GM12875 (cell line): ENCODE data around the gene TBL2.

ENCODE experiments used
- H3K4me3 ChIP-seq: one replicate; pipeline ENCODE4 v1.5.1; 2011; ENCODE audit warnings: low read depth, low read length, control low read depth
- TF ChIP-seq, protein P1 (sequence below): IDR thresholded peaks from 2 replicates; pipeline ENCODE4 v1.5.1; 2011; ENCODE audit warnings: low read depth, mild to moderate bottlenecking, control low read depth, inconsistent platforms, low read length, moderate library complexity, borderline replicate concordance; ENCODE audit not compliant: insufficient read depth

Gene TBL2

GRCh38 chr7:73578342-73579128 lies at the start of gene TBL2:
TBL2 (minus strand) TSS chr7:73578579; CDS start chr7:73578549, 30 bp downstream.
- H3K4me3 ChIP-seq = peak within 1 kb of the TSS; percentile 91

DNA sequence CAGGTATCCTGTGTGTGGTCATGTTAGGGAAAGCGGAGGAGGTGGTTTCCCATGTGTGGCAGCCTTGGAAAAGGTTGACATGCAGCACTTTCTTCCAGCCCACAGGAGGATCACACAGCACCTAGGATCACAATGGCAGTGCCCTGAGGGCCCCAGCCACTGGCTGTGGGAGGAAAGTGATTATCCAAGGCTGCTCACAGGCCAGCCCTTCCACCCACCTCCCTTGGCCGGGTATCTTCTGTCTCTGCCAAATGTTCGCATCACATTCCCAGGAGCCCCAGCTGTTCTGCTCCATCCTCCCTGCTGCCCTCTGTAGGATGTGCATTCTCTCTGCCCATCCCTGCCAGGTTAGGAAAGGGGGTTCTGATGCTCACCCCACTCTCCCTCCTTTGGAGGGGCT lies 48.4 kb upstream of the TBL2 start:
- no peak overlapping the region for H3K4me3 ChIP-seq
- TF ChIP-seq, protein P1, sequence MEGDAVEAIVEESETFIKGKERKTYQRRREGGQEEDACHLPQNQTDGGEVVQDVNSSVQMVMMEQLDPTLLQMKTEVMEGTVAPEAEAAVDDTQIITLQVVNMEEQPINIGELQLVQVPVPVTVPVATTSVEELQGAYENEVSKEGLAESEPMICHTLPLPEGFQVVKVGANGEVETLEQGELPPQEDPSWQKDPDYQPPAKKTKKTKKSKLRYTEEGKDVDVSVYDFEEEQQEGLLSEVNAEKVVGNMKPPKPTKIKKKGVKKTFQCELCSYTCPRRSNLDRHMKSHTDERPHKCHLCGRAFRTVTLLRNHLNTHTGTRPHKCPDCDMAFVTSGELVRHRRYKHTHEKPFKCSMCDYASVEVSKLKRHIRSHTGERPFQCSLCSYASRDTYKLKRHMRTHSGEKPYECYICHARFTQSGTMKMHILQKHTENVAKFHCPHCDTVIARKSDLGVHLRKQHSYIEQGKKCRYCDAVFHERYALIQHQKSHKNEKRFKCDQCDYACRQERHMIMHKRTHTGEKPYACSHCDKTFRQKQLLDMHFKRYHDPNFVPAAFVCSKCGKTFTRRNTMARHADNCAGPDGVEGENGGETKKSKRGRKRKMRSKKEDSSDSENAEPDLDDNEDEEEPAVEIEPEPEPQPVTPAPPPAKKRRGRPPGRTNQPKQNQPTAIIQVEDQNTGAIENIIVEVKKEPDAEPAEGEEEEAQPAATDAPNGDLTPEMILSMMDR = no peak

More at GRCh38 chr7:73578342-73579128, at the start of gene TBL2:
- TF ChIP-seq, protein P1 = peak; percentile 22; the same call in 1 of the 2 replicates

DNA sequence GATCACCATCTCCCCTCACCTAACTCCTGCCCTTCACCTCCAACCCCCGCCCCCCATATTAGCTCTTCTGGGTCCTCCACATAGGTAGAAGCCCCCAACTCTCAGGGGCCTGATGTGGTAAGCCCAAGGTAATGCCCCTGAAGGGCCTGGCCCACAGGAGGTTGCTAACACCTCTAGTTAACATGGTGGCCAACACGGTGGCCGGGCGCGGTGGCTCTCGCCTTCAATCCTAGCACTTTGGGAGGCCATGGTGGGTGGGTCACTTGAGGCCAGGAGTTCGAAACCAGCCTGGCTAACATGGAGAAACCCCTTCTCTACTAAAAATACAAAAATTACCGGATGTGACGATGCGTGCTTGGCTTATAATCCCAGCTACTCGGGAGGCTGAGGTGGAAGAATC lies 46.9 kb upstream of the TBL2 start:
- TF ChIP-seq, protein P1 = no peak
- no peak overlapping the region for H3K4me3 ChIP-seq

- no peak overlapping the region for H3K4me3 ChIP-seq
- TF ChIP-seq, protein P1 = no peak
Observed at GRCh38 chr7:73624669-73625001, 46.3 kb upstream of the TBL2 start.

DNA sequence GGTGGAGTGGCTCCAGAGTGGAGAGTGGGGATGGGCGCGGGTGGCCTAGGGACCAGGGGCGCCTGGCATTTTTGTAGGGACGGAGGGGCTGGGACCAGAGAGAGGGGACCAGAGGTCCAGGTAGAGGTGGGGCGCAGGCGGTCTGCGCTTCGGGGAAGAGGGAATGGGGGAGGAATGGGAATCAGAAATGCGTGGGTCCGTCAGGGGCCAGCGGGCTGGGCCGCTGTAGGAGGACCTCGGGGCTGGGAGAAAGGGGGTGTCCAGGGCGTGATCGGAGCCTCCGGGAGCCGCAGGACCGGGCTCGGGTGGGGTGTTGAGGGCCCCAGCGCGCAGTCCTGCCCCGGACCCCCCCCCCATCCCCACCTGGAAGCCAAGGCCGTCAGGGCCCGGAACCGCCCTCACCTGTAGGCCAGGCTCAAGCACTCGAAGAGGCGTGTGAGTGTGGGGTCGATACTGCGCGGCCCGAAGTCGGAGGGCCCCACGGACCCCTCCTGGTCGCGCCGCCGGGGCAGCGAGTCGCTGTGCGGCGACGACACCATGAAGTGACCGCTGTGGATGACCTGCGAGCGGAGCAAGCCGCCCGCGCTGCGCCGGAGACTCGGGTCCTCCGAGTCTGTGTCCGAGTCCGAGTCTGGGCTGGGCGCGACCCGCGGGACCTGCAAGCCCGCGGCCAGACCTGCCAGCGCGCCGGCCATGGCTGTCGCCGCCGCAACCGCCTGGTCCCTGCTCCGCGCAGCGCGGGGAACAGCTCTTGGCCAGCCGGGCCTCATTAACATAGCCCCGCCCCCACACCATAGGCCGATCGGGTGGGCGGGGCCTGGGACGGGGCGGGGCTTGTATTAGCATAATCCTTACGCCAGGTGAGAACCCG lies 45.7 kb upstream of the TBL2 start, which contains the start of gene MLXIPL:
Gene MLXIPL, minus strand, starts transcription at position 725 of the 871 bp plus-strand sequence. Its CDS starts 30 bp downstream, at position 695.
- H3K4me3 ChIP-seq = no peak within 1 kb of the TSS
- TF ChIP-seq, protein P1 = no peak

GRCh38 chr7:73622909-73623797 lies 44.8 kb upstream of the TBL2 start:
- TF ChIP-seq, protein P1 = no peak
- no peak overlapping the region for H3K4me3 ChIP-seq
